Renal cortical epithelial cell (primary cell): ENCODE results near the gene XRRA1. TPM values are rescaled to one million over a fixed set of nuclear protein-coding genes. Genes with fewer than 3 reads are reported as not detected.
"Not testable (repeated sequence)": the region's sequence is repeated elsewhere in the genome, so short reads cannot be mapped to it uniquely, and the experiment has no call there.

Experiments used
- DNase-seq: peaks from one replicate; pipeline ENCODE4 v3.0.0-alpha.2; 2011; ENCODE audit warnings: low read depth
- total RNA-seq: library from RNA; depleted of rRNA; stranded (reverse); fragments of >200 nt; gene quantifications from 2 replicates; pipeline ENCODE4 v1.2.3, GENCODE V29; 2014

XRRA1 gene
- total RNA-seq, 1 donor from 2014 or later, result 37.0 TPM

DNA sequence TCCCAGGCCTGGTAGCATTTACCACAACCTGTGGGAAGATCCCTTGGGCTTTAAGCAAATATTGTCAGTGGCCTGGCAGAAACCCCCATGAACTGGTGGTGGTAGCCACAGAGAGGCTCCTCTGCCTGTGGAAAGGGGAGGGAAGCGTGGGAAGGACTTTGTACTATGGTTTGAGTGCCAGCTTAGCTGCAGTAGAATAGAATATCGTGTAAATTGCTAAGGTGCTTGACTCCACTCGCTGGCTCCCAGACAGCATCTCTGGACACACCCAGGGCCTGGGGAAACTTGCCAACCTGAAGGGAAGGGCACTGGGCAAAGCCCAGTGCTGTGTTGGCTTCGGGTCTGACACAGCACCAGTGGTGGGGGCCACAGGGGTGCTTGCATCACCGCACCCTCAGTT lies 52.6 kb downstream of the XRRA1 start:
- peak; percentile 32 for DNase-seq

- DNase-seq, result no peak
Measured at GRCh38 chr11:74895340-74896116, 53.4 kb downstream of the XRRA1 start.

- DNase-seq, result not testable (repeated sequence)
Measured at GRCh38 chr11:74893015-74893414, 55.9 kb downstream of the XRRA1 start.

DNA sequence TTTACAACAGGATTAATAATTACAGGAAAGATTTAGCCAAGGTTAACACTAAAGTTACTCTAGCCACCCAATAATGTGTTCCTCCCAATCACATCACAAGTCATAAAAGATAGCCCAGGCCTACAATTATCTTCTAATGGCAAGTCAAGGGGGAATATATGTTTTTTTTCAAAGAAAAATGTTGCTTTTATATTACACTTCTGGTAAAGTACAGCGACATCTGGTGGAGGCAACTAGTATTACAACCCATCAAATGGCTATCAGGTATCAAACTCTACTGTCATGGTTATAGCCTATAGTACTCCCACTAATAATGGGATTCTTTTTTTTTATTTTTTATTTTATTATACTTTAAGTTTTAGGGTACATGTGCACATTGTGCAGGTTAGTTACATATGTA lies 71.8 kb downstream of the XRRA1 start:
- DNase-seq, result no peak

DNA sequence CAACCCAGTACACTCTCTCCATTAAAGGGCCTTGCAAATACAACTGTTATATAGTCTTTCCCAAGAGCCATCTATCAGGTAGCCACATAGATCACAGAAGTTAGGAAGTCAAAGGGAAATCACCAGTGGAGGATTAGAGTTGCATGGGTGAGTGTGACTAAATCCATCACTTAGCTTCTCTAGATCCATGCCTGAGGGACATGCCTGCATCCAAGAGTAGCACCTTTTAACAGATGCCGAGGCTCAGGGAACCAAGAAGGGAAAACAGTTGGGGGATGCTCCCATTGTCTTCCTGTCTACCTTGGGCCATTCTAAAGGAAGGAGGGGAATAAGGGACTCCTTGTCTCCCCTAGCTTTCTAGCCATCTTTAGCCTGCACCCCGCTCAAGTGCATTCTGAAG lies 77.9 kb downstream of the XRRA1 start:
- DNase-seq, result no peak

- no peak for DNase-seq
Measured at GRCh38 chr11:74870485-74870884, 78.4 kb downstream of the XRRA1 start.

GRCh38 chr11:74866557-74866956 lies 82.3 kb downstream of the XRRA1 start:
- DNase-seq, result no peak

- no peak for DNase-seq
Measured at GRCh38 chr11:74863410-74863809, 85.5 kb downstream of the XRRA1 start.

DNA sequence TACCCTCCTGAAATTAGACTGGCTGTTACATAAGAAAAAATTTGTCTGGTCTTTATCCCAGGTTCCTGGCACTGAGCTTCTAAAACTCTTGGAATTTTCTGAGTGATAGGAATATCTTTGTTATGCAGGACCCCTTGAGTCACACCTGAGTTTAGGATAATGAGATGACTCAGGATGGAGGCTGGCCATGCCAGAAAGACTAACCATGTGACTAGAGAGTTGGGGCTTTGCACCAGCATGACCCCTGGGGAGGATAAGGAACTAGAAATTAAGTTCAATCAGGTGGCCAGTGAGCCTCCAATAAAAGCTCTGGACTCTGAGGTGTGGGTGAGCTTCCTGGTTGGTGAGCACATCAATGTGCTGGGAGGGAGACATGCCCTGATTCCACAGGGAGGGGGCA lies 88.1 kb downstream of the XRRA1 start:
- DNase-seq, result no peak

DNA sequence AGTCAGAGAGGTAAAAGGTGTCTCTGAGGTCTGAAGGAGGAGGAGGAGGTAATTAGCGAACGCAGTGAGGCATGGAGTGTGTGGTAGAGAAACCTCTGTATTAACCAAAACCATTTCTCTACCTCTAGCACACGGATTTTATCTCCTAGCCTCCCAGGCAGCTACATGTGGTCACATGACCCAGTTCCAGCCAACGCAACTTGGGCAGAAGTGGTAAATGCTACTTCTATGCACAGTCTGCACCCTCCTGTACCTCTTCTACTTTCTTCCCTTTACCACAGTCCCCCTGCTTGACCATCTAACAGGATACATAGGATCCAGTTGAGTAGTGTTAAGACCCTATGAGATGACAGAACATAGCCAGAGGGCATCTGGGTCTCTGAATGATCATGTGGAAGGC lies 95.7 kb downstream of the XRRA1 start:
- DNase-seq, result no peak

DNA sequence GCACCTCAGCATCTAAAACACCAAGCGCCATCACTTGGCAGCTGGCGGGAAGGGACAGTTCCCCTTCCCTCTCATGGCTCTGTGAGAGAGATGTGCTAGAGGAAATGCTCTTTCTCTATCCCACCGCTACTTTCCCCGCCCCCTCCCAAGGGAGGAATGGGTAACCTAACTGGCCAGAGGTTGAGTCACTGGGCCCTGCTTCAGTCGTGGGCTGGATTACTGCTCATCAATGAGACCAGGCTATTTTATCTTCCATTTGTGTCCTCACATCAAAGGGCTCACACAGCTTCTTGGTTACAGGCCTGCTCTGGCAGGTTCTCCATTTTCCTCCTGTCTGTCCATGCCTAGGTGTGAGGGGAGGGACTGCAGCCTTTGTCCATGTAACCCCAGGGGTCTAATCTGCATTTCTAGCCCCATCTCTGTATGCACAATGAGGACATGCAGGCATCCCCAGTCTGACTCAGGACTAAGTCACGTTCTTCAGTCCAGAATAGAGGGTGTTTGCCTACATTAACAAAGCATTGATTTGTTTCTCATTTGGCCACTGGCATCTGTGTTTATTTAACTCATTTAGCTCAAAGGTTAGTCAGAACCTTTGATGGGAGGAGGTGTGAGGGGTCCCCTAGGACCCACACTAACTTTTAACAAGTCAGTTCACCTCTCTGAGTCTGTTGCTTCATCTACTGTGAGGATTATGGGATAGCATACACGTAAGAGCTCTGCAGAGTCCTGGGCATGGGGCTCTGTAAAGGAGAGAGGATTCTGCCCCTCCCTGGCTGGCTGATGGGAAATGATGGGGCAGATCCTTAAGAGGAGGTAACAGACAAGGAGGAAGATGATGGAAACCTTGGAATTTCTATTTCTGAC lies 99.1 kb downstream of the XRRA1 start:
- peak; percentile 40 for DNase-seq

GRCh38 chr11:74847895-74848294 lies 101.0 kb downstream of the XRRA1 start:
- DNase-seq, result no peak

DNA sequence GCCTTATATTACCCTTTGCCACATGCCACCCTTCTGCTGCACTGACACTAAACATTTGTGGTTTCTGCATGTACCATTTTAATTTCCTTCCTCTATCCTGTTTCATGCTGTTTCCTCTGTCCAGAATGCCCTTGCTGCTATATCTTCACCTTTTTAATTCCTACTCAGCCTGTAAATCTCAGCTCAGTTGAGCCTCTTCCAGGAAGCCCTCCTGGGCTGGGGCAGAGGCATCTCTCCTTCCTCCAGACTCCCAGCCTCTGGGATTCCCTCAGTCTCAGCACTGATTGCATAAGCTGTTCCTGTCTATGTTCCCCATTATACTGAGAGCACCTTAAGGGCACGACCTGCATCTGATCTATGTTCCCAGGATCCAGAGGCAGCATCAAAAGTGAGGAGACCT lies 101.5 kb downstream of the XRRA1 start:
- no peak for DNase-seq

GRCh38 chr11:74846770-74847169 lies 102.1 kb downstream of the XRRA1 start:
- DNase-seq, result peak; percentile 6

GRCh38 chr11:74845978-74846517 lies 102.8 kb downstream of the XRRA1 start:
- DNase-seq, result no peak

DNA sequence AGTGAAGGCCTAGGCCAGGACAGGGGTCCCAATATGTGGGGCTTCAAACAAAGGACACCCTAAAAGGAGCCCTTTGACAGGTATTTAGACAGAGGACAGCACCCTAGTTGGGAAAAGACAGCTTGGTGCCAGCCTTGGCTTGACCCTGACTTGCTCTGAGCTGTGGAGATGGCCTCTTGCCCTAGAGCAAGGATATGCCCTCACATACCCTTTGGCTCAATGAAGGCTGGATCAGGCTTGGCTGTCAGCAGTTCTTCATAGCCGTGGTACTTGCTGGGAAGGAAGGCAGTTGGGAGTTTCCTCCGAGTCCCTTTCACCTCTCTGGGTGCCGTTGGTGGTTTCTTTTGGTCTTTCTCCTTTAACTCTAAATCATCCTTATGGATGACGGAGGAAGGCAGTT lies 104.0 kb downstream of the XRRA1 start:
- no peak for DNase-seq

DNA sequence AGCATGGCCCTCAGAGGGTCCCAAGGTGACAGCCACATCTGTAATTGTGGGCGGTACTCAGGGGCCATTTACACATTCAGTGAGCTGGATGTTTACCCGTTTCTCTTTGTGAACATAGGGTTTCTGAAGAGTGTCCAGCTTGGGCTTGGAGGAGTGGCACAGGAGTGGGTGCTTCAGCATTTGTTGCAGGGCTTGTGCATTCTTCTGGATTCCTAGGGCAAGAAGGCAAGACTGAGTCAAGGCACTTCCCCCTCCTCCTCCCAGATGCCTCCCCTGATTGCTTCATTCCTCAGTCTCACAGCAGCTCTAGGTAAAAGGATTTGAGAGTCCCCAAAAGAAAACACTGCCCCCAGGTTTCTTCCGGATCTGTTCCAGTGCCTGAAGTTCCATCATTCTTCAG lies 104.8 kb downstream of the XRRA1 start:
- DNase-seq, result no peak

GRCh38 chr11:74842967-74843366 lies 105.9 kb downstream of the XRRA1 start:
- DNase-seq, result no peak

- peak; percentile 25 for DNase-seq
Measured at GRCh38 chr11:74840486-74840885, 108.4 kb downstream of the XRRA1 start.

DNA sequence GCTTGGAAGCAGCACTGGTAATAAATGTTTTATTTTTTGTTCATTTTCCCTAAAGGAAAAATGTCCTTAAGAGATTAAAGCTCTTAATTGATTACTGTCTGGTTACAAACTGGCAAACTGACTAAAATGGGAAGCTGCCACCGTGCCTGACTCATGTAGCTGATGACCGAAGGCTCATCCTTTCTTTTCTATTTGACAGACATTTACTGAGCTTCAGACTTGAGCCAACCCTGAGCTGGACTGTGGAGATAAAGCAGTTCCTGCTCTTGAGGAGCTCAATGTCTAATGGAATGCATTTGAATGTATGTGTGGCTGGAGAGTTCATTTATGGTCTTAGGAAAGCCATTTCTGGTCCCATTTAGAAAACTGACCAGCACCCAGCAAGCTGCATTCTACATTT lies 108.9 kb downstream of the XRRA1 start:
- DNase-seq, result no peak

GRCh38 chr11:74839446-74839845 lies 109.4 kb downstream of the XRRA1 start:
- DNase-seq, result no peak

- DNase-seq, result no peak
Measured at GRCh38 chr11:74838188-74838587, 110.7 kb downstream of the XRRA1 start.

DNA sequence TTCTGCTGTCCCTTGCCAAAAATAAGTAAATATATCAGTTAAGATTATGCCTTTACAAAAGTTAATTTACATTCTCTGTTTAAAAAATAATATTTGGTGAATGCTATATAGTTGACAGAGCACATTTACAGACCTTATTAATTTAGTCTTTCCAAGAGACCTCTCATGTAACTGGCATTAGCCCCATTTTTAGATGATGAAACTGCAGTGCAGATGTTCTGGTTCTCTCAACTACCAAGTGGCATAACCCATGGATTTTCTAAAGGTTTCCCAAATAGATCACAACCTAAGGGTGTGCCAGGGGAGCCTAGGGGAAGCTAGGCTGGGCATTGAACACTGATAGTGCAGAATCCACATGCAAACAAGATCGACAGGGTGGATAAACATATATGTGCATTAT lies 111.7 kb downstream of the XRRA1 start:
- no peak for DNase-seq
